MCF 10A (cell line): ENCODE data around the gene GPR35. TPM values are rescaled to one million over a fixed set of nuclear protein-coding genes. Genes with fewer than 3 reads are reported as not detected.

ENCODE experiments used
- BruUV-seq: library from RNA; stranded (reverse); fragments of 400-500 nt; replicated peaks from 2 replicates; lab custom pipeline; 2021; lab: Mats Ljungman, UMichigan
- CTCF ChIA-PET: fragments of 300-600 bp; sonication (Branson Sonifier 250); formaldehyde crosslinking; extraction: SDS; loops from one replicate; lab custom pipeline; 2021; ENCODE audit warnings: antibody characterized with exemption, inconsistent platforms; lab: Yijun Ruan, JAX
- POLR2A ChIA-PET: fragments of 300-600, 350-650 bp; sonication (Branson Sonifier 250); formaldehyde crosslinking; extraction: SDS; loops from one replicate; lab custom pipeline; 2020; ENCODE audit warnings: antibody characterized with exemption, inconsistent platforms; lab: Yijun Ruan, JAX
- DNase-seq: peaks from one replicate; pipeline ENCODE4 v3.0.0-alpha.2; 2018; ENCODE audit not compliant: unreplicated experiment
- H3K27ac Mint-ChIP-seq: one replicate; pipeline ENCODE4 v1.8.0; 2022; ENCODE audit warnings: mild to moderate bottlenecking, low read depth, mixed read lengths; ENCODE audit not compliant: unreplicated experiment
- H3K27me3 Mint-ChIP-seq: one replicate; pipeline ENCODE4 v1.8.0; 2022; ENCODE audit warnings: mixed read lengths; ENCODE audit not compliant: insufficient read depth, unreplicated experiment
- H3K36me3 Mint-ChIP-seq: one replicate; pipeline ENCODE4 v1.8.0; 2022; ENCODE audit warnings: mild to moderate bottlenecking, moderate library complexity, mixed read lengths; ENCODE audit not compliant: insufficient read depth, unreplicated experiment
- H3K4me1 Mint-ChIP-seq: one replicate; pipeline ENCODE4 v1.8.0; 2022; ENCODE audit warnings: mixed read lengths; ENCODE audit not compliant: insufficient read depth, unreplicated experiment
- H3K4me3 Mint-ChIP-seq: one replicate; pipeline ENCODE4 v1.8.0; 2022; ENCODE audit warnings: mild to moderate bottlenecking, moderate library complexity, mixed read lengths; ENCODE audit not compliant: unreplicated experiment
- H3K9me3 Mint-ChIP-seq: one replicate; pipeline ENCODE4 v1.8.0; 2022; ENCODE audit warnings: mixed read lengths; ENCODE audit not compliant: unreplicated experiment
- CTCF ChIP-seq: fragments of 200-600 bp; IDR thresholded peaks from one replicate; pipeline ENCODE4 v1.8.0; 2022; ENCODE audit warnings: antibody characterized with exemption, mild to moderate bottlenecking; ENCODE audit not compliant: unreplicated experiment
- intact Hi-C: fragments of 100-400 bp; cut with micrococcal nuclease; formaldehyde crosslinking; loops from 2 replicates; pipeline ENCODE4 v1.14.1; 2022
- total RNA-seq: library from RNA; stranded (reverse); gene quantifications from 2 replicates; pipeline ENCODE4 v1.2.3, GENCODE V29; 2022

Gene GPR35
- total RNA-seq, 1 experiment from 2014 or later: 0.42 TPM

GRCh38 chr2:240603846-240604245 lies 21.4 kb upstream of the GPR35 start:
- no TSS peak for BruUV-seq
- H3K9me3 Mint-ChIP-seq: no peaks in the 10 kb centered on the region
- no peak for TF ChIP-seq CTCF
- ChIA-PET POLR2A (no interaction called here), CTCF (interaction anchor here (1.6 kb wide), 1 partner anchor 237 kb away, joined by 4 read pairs; no protein-coding TSS in a partner anchor)
- intact Hi-C loops: no loop called here
- DNase-seq: no peak
- peaks cover 5% of the 10 kb centered on the region for H3K36me3 Mint-ChIP-seq
- no peak overlapping the region for H3K4me3 Mint-ChIP-seq
- H3K4me1 Mint-ChIP-seq: no peaks in the 10 kb centered on the region
- peaks cover 3% of the 10 kb centered on the region for H3K27me3 Mint-ChIP-seq
- H3K27ac Mint-ChIP-seq: no peak overlapping the region

GRCh38 chr2:240604291-240604938 lies 20.9 kb upstream of the GPR35 start:
- ChIA-PET CTCF (interaction anchor here (1.6 kb wide), 1 partner anchor 236 kb away, joined by 4 read pairs; no protein-coding TSS in a partner anchor), POLR2A (interaction anchor here (0.7 kb wide), 1 partner anchor 508 kb away, joined by 3 read pairs; no protein-coding TSS in a partner anchor)
- H3K9me3 Mint-ChIP-seq: no peaks in the 10 kb centered on the region
- H3K27ac Mint-ChIP-seq: no peak overlapping the region
- DNase-seq: no peak
- peaks cover 5% of the 10 kb centered on the region for H3K36me3 Mint-ChIP-seq
- H3K4me1 Mint-ChIP-seq: no peaks in the 10 kb centered on the region
- H3K27me3 Mint-ChIP-seq: peaks cover 9% of the 10 kb centered on the region
- H3K4me3 Mint-ChIP-seq: no peak overlapping the region
- intact Hi-C loops: no loop called here
- BruUV-seq: no TSS peak
- no peak for TF ChIP-seq CTCF

- DNase-seq: no peak
- TF ChIP-seq CTCF: no peak
- Mint-ChIP-seq H3K27me3 (peaks cover 11% of the 10 kb centered on the region), H3K36me3 (peaks cover 5% of the 10 kb centered on the region), H3K9me3 (no peaks in the 10 kb centered on the region), H3K4me3 (no peak overlapping the region), H3K27ac (no peak overlapping the region), H3K4me1 (no peaks in the 10 kb centered on the region)
- BruUV-seq: no TSS peak
- ChIA-PET POLR2A (interaction anchor here (0.7 to 1.0 kb wide), 2 partner anchors 8 to 508 kb away, joined by 3 read pairs; no protein-coding TSS in a partner anchor), CTCF (interaction anchor here (1.0 to 1.6 kb wide), 2 partner anchors 18 to 236 kb away, joined by 3 to 4 read pairs; no protein-coding TSS in a partner anchor)
- intact Hi-C loops: no loop called here
Observed at GRCh38 chr2:240604939-240605716, 20.2 kb upstream of the GPR35 start.
